GM21737 (cell line): Measurements from ENCODE around the gene CDK1.

Source experiments
- ATAC-seq: cut with Tn5 transposase; IDR thresholded peaks from one replicate; pipeline ENCODE4 v1.9.1; 2021; ENCODE audit warnings: mild to moderate bottlenecking, moderate library complexity; ENCODE audit not compliant: unreplicated experiment

Gene CDK1

DNA sequence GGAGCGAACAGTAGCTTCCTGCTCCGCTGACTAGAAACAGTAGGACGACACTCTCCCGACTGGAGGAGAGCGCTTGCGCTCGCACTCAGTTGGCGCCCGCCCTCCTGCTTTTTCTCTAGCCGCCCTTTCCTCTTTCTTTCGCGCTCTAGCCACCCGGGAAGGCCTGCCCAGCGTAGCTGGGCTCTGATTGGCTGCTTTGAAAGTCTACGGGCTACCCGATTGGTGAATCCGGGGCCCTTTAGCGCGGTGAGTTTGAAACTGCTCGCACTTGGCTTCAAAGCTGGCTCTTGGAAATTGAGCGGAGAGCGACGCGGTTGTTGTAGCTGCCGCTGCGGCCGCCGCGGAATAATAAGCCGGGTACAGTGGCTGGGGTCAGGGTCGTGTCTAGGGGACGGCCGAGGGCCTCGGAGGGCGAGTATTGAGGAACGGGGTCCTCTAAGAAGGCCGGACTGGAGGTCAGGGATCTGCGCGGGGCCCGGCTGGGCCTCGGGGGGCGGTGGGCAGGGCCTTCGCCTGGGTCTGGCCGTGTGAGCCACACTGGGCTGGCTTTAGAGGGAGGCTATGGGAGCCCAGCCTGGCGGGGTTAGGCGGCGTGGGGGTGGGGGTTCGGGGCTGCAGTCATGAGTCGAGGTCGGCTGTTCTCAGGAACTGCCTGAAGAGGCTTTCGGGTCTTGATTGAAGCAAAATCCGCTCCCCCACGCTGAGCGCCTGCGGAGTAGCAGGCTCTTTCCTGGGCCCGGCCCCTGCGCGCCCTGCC is at the start of gene CDK1:
Gene CDK1, plus strand, starts transcription at position 265 of the 757 bp plus-strand sequence. CDS start 1,688 bp downstream, outside the sequence.
- ATAC-seq = peak; percentile 96

DNA sequence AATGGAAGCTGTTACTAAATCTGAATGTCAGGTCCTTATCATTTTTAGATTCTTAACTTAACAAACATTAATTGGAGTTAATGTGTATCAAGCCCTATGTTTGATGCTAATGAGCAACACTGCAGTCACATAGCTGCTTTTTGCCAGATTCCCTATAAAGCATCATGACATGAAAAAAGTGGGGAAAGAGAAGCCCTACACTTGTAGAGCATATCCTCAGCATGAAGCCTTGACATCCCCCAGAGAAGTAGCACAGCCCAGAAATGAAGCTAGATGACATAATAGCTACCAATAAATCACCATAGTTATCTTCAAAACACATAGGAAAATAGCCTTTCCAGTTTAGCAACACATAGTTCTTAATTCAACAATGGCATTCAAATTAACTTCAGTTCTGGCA is 49.2 kb upstream of the CDK1 start:
- ATAC-seq = no peak

DNA sequence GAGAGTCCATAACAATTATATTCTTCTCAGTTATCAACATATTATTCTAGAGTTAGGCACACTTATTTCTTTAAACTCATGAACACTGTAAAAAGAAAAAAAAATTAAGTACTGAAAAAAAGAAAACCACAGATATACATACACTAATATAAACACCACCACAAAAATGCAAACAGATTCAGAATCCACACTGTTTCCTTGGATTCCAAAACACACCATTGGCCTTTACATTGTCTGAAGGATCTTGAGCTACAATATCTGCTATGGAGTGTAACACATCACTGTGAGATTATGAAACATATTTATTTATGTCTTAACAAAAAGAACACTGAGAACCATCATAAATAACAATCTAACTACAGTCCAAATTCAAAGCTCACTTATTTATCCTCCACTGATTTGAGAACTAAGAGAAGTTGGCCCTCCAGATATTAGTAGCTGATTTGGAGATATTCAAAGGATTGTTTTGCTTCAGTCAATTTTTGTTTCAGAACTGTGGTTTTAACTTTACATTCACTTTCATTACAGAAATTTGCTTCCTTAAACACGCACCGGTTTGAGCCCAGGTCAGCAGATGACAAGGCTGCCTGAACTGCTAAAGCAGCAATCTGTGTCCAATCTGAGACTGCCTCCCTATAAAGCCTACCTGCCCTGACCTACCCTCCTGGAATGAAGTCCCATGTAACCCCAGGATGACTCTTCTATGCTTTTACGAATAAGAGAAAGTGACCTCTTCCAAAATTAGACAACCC is 47.0 kb upstream of the CDK1 start:
- ATAC-seq = peak; percentile 73

DNA sequence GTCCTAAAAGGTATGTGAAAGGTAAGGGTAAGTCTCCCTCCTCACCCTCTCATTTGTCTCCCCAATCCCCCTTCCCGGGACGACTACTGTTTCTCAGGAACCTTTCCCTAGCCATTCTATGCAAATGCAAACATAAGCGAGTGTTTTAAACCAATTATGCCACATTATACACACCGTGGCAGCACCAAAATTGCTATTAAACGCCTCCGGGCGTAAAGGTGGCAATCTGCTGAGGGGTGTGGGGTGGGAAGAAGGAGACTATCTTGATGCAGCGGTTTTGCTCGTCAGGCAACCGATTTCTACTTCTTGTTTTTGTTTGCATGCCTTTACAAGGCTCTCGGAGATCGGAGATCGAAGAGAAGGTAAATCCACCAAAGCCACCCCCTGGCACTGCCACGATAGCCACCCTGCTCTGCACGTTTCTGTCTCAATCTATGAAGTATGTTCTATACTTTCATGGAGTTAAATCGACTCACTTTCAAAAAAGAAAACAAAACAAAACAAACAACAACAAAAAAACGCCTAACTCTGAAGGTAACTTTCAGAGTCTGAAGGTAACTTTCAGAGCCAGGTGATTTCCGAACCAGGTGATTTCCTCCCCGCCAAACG is 46.0 kb upstream of the CDK1 start:
- ATAC-seq = peak; percentile 34

DNA sequence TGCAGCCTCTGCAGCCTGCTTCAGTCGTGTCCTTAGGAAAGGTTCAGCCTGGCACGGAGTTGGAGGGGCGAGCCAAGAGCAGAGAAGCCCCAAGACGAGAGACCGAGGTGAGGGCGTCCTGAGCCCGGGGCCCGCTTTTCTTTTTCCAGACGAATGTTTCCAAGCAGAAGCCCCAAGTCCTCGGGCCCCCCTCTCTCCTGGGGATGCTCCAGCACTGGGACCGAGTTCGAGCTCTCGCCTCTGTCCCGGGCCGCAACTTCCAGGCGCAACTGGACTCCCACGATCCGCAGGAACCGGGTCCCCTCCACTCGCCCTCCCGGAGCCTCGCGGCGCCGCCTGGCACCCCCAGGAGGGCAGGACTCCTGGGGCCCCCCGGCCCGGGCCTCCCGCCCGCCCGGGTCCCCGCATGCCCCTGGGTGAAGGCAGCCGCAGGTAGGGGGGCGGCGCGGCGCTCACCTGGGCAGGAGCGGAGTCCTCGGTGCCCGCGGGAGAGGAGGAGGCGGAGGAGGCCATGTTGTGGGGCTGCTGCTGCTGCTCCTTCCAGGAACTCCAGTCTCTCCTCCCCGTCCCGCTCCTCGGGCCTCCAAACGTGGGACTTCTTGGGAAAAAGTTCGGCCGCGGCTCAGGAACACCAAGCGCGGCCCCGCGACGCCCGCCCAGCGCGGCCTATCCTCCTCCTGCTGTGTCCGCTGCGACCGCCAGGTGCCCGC is 45.3 kb upstream of the CDK1 start:
- peak; percentile 56 for ATAC-seq

DNA sequence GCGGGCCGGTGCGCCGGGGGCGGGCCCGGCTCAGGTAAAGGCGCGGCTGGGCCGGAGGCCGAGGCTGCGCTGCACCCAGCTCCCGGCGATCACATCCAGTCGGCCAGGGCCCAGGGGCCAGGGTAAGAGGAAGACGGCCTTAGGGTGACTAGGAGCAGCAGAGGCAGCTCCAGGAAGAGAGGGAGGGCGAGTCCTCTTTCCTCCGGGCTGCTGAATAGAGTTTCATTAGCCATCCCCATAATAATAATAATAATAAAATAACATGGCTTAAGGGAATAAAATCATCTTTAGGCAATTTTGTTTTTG is 44.8 kb upstream of the CDK1 start:
- no peak for ATAC-seq

DNA sequence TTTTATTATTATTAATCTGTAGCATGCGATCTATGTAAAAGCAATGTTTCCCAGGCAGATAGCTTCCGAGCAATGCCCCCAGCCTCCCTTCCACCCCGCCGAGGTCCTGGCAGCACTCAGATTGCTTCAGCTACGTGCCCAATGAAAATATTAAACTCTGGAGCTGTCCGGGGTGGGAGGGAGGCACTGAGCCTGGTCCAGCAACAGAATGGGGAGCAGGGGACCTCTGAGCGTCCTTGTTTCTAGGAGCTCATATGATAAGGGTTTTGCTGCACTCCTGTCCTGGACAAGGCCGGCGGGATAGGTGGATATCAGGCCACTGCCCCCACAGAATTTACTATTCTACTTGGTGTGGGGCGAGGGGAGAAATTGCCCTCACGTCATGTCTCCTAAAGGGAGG is 44.5 kb upstream of the CDK1 start:
- ATAC-seq = no peak

DNA sequence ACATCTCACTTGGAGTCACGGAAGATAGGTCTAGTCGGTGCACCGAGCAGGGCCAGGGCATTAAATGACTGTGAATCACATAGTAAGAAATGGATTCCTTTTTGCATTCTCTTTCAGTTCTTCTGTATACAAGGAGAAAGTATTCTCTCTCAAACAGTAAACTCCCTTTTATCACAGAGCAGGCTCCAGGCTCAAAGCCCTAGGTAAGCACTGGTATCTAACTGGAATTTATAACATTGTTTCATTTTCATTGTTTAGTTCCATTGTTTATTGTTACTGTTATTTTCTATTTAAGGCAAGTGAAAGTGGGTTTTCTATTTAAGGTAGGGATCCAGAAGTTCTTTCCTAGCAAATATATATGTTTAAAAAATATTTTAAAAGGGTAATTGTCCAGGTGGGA is 44.1 kb upstream of the CDK1 start:
- no peak for ATAC-seq

DNA sequence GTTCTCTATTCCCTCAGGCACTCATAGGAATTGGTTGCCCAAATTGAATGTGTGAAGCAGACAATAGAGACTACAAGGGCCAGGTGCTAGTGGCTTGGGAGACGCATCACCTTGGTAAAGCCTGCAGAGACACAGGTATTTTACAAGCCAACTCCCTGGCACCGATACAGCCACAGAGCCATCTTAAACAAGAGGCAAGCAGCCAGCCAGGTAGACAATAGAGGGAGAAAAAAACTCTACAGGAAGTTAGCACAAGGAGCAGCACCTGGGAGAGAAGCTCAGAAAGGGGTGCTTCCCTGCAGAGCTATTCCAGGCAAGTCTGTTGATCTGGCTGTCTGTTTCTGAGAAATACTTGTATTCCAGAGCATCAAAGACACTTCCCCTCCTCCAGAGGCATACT is 43.0 kb upstream of the CDK1 start:
- no peak for ATAC-seq

DNA sequence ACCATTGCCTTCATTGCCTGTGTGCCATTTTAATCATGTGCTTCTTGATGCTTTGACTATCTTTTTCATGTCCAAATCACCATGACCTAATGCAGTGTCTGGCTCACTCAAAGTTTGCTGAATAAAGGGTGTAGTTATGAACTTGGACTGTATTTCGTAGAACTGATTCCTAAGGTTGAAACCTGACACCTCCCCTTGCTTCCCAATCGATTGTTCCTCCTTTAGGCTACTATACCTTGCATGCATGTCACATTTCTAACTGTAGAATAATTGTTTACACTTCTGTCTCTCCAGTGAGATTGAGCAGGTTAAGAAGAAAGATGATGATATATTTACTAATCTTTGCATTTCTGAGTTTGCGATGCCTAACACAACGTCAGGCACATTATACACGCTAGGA is 41.0 kb upstream of the CDK1 start:
- ATAC-seq = no peak

DNA sequence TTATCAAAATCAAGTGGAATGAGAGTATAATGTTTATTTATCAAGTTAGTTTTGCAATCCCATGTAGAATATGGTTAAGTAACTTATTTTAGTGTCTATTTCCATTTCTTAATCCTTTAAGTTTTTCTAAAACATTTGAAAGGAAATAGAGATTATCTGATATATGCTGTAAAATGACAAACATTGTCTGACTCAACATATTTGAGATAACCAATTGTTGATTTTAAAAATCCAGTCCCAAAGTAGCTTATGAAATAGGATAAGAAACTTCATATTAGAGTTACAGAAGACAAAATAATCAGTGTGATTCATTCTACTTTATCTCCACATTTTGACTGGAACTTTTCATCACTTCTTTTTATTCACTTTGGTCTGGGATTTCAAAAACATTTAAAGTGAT is 38.7 kb upstream of the CDK1 start:
- no peak for ATAC-seq

DNA sequence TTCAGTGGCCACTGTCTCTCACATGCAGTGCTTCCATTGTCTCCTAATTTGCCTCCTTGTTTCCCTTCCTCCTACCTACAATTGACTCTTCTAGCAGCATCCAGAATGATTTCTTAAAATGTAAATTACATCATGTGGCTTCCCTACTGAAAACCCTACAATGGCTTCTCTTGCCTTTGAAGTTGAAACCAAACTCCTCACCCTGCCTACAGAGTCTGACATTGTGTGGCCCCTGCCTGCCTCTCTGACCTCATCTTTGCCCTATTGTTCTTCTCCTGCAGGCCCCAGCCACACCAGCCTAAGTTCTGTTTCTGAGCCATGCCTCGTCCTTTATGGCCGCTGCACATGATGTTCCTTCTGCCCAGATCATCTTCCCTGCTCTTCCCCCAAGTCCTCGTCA is 35.8 kb upstream of the CDK1 start:
- ATAC-seq = no peak

DNA sequence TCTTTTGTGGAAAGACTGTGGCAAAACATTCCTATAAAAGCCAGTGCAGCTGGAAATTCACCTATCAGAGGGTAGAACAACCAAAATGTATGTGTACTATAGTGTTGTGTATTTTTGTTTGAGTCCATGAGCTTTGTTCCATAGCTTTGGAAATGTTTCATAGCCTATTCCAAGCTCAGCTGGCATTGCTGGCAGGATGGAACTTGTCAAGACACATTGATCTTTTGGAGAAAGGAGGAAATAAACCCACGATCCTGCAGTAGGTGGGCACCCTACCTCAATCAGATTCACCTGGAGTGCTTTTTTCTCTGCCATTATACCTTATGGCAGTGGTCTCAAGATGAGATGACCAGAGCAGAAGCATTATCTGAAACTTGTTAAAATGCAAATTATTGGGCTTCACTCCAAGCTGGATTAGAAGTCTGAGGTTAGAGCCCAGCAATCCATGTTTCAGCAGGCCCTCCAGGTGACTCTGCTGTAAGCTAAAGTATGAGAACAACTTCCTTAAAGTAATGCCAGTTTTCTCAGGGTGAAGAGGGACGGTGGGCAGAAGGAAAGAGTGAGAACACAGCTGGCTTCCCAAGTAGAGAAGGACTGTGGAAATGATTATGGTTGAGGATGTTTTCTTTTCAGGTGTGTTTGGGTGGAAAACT is 30.3 kb upstream of the CDK1 start:
- no peak for ATAC-seq

DNA sequence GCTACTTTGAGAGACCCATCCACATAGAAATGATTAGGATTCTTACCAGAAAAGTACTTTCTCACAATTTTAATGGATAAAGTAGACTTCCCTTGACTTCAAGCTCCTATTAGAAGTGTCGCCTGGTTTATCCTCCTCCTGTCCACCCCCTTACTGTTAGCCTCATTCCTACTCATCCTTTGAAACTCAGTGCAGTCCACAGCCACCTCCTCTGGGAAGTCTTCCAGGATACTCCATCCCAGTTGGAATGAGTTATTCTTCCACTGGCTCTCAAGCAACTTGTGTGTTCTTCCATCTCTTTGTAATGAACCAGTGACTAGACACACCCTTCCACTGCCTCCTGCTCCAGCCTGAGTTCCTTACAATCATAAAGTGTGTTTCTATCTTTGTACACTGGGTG is 25.1 kb upstream of the CDK1 start:
- ATAC-seq = no peak

DNA sequence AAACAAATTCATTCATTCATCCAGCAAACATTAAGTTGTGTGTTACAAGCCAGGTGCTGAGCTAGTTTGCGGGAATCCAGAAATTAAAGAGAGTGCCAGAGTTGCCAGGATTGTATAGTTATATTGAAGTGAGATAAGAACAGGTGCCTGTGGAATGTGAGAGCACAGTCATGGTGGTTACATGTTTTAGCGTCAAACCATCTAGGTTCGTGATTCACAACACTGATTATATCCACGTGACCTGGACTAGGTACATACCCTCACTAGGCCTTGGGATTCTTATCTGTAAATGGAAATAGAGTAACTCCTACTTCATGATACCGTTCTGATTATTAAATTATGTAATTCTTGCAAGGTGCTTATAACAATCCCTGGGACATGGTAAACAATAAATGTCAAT is 24.5 kb upstream of the CDK1 start:
- ATAC-seq = no peak

DNA sequence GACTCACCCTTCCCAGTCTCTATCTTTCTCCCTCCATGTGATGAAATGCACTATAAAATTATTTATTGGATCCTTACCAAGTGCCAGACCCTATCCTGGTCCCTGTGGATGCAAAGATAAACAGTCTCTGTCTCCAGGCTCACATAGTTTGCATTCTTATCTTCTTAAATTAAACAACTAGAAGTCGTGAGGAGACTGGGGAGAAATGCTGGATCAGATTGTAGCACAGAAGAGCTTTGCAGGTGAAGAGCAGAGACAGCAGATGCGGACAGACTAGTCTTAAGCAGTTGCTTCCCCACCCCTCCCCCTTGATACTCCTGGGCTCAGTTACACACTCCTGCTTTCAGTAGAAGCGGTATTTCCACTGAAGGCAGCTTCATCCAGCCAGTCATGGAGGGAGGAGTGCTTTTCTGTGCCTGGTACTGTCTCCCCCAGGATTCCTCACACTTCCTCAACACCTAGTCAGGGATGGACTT is 20.8 kb upstream of the CDK1 start:
- no peak for ATAC-seq

DNA sequence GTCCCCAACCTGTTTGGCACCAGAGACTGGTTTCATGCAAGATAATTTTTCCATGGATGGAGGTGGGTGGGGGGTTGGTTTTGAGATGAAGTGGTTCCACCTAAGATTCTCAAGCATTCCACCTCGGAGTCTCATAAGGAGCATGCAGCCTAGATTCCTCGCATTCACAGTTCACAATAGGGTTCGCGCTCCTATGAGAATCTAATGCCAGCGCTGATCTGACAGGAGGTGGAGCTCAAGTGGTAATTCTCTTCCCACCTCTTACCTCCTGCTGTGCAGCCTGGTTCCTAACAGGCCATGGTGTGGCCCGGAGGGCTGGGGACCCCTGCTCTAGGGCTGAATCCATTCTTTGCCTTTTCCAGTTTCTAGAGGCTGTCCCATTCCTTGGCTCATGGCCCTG is 19.1 kb upstream of the CDK1 start:
- no peak for ATAC-seq

DNA sequence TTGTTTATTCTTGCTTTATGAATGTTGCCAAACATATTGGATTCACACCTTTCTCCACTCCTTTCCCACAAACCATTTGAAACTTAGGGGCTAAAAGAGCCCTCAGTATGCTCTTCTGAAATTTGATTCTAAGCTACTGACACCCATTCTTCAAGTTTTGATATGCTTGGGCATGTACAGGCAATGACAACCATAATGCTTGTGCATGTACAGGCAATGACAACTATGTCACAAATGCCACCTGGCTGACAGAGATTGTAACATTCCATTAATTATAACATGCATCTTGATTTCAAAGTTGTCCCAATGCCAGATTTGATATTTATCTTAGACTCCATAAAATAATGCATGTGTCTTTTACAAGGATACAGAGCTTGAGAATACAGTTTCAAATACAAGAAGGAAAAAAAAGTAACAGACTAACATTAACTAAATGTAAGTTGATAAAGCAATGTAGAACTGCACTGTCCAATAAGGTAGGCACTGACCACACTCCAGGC is 17.5 kb upstream of the CDK1 start:
- no peak for ATAC-seq

DNA sequence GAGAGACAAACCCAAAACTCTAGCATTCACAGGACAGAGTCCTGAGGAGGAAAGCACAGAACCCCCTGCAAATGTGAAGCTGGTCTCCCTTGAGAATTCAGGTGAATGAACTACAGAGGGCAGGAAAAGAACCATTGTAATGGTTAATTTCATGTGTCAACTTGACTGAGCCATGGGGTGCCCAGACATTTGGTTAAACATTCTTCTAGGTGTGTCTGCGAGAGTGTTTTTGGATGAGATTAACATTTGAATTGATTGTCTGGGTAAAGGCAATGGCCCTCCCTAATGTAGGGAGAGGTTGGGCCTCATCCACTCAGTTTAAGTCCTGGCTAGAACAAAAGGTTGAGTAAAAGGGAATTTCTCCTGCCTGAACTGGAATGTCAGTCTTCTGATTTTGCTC is 15.7 kb upstream of the CDK1 start:
- no peak for ATAC-seq

DNA sequence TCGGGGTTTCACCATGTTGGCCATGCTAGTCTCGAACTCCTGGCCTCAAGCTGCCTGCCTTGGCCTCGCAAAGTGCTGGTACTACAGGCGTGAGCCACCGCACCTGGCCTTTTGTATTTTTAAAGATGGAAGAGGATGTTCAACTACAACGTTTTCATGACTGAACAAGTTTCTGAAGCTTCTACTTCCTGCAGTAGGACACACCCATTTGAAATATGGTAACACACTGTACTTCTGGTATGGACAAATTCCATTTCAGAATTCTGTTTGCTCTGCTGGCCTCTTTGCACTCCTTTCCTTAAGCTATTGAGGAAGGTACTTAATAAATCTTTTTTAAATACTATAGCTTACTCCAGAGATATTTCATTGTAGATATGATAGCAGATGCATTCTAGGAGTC is 10.9 kb upstream of the CDK1 start:
- no peak for ATAC-seq

DNA sequence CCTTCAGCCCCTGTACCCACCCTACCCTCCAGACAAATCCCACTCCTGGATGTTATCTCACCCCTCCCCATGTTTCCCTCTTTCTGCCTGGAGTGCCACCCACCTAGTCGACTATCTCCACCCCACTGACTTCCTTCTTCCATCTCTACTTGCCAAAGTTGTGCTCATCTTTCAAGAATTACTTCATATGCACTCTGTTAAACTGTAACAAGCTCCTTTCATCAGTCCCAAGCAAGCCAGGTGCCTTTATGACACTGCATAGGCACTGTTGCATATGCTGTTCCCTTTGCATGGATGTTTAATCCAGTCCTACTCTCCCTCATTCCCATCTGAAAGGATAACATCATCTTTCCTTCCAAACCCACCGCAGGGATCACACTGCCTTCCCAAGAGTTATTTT is 8.9 kb upstream of the CDK1 start:
- ATAC-seq = no peak
